ENCODE results near the gene TCF23.
"Not testable (repeated sequence)": the region's sequence is repeated elsewhere in the genome, so short reads cannot be mapped to it uniquely, and the experiment has no call there.

Gene TCF23

DNA sequence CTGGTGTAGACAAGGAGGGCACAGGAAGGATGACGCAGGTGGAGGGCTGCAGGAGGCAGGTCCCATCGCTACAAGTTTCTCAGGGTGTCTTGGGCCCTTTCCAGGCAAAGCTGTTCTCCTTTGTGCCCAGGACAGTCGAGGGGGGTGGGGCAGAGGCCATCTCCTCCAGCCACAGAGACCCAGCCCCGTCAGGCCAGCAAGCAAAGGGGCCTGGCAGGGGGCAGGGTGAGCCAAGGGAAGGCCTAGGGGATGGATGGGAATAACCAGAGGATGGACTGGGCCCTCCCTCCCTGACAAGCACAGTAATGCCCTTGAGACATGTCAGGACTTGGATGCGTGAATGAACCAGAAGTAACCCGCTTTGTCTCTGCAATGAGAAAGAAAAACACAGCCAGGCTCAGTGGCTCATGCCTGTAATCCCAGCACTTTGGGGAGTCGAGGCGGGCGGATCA, 6.3 kb downstream of the TCF23 start:
- no peak for DNase-seq

DNA sequence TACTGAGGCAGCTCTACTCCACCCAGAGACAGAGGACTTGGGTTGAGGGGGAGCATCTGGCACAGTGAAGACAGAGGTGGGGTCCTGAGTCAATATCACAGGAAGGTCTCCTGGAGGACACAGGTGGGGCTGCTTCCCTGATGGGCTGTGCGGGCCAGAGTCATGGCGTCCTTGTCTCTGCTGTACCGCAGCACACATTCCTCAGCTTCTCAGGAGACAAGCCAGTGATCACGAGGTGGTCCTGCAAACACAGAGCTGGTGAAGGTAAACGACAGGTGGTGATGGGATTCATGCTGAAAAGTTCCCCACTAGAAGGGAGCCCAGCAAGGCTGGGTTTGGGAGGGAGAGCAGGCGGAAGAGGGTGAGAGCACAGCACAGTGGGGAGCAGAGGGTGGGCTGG, 9.7 kb downstream of the TCF23 start:
- DNase-seq: no peak

DNA sequence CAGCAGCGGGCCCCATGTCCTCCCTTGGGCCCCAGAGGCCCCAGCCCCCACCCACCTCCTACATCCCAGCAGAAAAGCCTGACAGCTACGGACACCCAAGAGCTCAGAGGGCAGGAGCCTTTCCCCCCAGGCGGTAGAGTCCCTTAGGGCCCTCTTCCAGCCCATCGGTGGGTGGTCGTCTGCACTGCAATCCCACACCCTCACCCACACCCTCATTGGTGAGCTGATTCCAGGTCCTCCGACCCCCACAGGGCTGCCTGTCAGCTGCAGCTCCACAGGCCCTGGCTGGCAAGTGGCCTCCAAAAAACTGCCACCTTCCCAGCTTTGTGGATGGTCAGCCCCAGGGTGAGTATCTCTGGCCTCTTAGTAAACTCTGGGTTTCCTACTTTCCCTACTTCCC, 10.5 kb downstream of the TCF23 start:
- no peak for DNase-seq

DNA sequence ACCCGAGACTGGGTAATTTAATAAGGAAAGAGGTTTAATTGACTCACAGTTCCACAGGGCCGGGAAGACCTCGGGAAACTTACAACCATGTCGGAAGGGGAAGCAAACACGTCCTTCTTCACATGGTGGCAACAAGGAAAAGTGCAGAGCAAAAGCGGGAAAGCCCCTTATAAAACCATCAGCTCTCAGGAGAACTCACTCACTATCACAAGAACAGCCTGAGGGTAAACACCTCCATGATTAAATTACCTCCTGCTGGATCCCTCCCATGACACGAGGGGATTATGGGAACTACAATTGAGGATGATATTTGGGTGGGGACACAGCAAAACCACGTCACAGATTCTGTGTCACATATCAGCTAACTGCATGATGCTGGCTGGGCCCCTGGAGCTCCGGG, 11.4 kb downstream of the TCF23 start:
- no peak for DNase-seq

GRCh38 chr2:27162151-27163121, 13.6 kb downstream of the TCF23 start:
- no peak for DNase-seq

DNA sequence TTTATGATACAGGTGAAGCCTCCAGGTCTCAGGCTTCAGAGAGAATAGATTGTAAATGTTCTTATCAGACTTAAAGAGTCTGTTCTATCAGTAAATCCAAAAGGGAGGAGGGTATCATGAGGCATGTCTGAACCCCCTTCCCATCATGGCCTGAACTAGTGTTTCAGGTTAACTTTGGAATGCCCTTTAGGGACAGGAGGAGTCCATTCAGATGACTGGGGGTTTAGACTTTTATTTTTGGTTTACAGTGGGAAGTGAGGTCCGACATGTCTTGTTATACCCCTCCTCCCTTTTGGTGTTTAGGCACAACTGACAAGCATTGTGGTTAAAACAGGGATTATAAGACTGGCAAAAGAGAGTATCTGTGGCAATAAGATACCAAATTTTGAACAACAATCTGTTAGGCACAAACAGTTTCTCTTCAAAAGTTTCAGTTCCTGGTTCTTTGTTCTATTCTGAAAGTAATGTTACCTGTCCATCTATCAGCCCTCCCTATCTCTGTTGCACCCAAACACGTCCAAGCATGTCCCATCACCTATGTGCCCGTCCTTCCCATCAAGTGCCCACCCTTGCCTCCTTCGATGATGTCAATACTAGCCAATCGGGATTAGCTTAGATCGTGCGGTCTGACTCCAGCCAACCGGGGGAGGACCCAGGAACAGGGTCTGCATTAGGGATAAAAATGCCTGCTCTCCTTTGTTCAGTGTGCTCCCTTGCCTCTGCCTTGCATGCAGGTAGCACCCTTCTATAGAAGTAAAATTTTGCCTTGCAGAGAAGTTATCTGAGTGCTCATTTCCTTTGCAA, 16.4 kb downstream of the TCF23 start:
- DNase-seq: no peak

GRCh38 chr2:27170581-27171337, 22.0 kb downstream of the TCF23 start:
- no peak for DNase-seq

GRCh38 chr2:27171351-27171848, 22.6 kb downstream of the TCF23 start:
- DNase-seq: no peak

GRCh38 chr2:27174638-27175037, 25.8 kb downstream of the TCF23 start:
- no peak for DNase-seq

- DNase-seq: no peak
These were observed 26.5 kb downstream of the TCF23 start for GRCh38 chr2:27175330-27175729.

GRCh38 chr2:27175781-27176180, 27.0 kb downstream of the TCF23 start:
- DNase-seq: not testable (repeated sequence)

- no peak for DNase-seq
These were observed 28.9 kb downstream of the TCF23 start for GRCh38 chr2:27177441-27178351.

- DNase-seq: no peak
These were observed 29.7 kb downstream of the TCF23 start for GRCh38 chr2:27178469-27178868.

DNA sequence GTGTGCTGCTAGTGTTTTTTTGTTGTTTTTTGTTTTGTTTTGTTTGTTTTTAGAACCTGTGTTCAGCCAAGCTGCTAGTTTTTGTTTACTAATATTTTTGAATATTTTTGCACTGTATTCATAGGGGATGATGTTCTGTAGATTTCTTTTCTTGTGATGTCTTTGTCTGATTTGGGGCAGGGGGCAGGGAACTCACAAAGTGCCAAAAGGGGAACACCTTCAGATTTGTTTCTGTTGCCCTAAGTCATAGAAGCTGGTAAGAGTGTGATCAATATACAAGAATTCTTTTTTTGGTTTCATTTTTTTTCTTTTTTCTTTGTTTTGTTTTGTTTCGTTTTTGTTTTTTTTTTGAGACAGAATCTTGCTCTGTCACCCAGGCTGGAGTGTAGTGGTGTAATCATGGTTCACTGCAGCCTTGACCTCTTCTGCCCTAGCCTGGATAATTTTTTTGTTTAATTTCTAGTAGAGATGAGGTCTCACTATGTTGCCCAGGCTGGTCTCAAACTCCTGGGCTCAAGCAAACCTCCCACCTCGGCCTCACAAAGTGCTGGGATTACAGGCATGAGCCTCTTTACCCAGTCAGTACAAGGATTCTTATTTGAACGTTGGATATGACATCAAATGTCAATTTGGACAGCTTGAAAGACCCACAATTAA, 30.7 kb downstream of the TCF23 start:
- DNase-seq: no peak

DNA sequence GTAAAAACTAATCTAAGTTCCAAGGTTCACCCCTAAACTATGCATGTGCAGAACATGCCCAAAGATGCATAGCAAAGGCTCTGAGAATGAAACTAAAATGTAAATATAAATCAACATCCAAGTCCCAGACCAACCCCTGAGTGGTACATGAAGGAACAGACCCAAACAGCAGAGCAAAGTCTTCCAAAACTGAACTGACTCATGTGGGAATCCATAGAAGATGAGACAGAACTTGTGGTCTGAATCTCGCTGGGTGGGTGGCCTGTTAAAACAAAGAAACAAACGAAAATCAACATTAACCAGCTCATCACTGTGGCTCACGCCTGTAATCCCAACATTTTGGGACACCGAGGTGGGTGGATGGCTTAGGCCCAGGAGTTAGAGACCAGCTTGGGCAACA, 33.5 kb downstream of the TCF23 start:
- DNase-seq: no peak

DNA sequence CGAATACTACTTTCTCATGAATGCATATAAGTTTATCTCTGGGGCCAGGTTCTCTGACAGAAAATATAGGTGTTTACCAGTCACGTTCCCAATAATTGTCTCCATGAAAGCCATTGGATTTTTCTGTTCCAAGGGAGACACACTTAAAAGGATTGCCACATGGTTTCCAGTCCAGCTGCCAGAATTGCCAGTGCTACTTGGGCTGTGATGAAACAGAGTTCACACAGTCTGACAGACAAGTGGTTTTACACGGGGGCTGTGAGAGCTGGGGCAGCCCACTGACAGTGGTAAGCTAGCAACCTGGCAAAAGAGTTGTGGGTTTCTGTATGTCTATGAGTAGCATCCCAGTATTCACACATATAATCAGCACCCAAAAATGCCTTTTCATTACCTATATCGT, 35.3 kb downstream of the TCF23 start:
- DNase-seq: no peak

GRCh38 chr2:27185331-27186026, 36.7 kb downstream of the TCF23 start:
- no peak for DNase-seq

- DNase-seq: no peak
These were observed 38.0 kb downstream of the TCF23 start for GRCh38 chr2:27186613-27187345.

GRCh38 chr2:27189989-27190388, 41.2 kb downstream of the TCF23 start:
- DNase-seq: no peak

Data from activated CD8-positive, alpha-beta memory T cell treated with anti-CD3 and anti-CD28 coated beads, Interleukin-2, amount 50 U/mL, for 4 hours (primary cell).